ENCODE results near the gene TMEM145.

GRCh38 chr19:42343344-42344110 is 30.4 kb downstream of the TMEM145 start:
- peak; percentile 33; the same call in 1 of the 2 replicates for TF ChIP-seq CTCF (conservative IDR thresholded peaks at IDR 0.05; ENCODE audit: low read depth, low read length)
- no peak for TF ChIP-seq EZH2phosphoT487 (IDR thresholded peaks at IDR 0.05; ENCODE audit: borderline replicate concordance, low read length)
- no peak for TF ChIP-seq EZH2 (IDR thresholded peaks at IDR 0.05; ENCODE audit: low read length, unreplicated experiment)
